RWPE2 (cell line): Measurements from ENCODE around the gene TM9SF4.

Source experiments
- ATAC-seq: fragments of 200-7000 bp; cut with Tn5 transposase; 3 replicates; pipeline ENCODE4 v1.9.1; 2021; ENCODE audit warnings: low read depth
- DNase-seq: peaks from one replicate; pipeline ENCODE4 v3.0.0-alpha.2; 2020; ENCODE audit warnings: low spot score
- H3K27ac ChIP-seq: fragments of 450-650 bp; 2 replicates; pipeline ENCODE4 v1.5.1; 2017; ENCODE audit warnings: mild to moderate bottlenecking; ENCODE audit not compliant: poor library complexity, severe bottlenecking
- H3K27me3 ChIP-seq: fragments of 250-450 bp; sonication (Bioruptor Pico); 2 replicates; pipeline ENCODE4 v1.5.1; 2021; ENCODE audit warnings: mild to moderate bottlenecking, moderate library complexity; ENCODE audit not compliant: insufficient read depth, poor library complexity, severe bottlenecking
- H3K36me3 ChIP-seq: fragments of 250-450 bp; sonication (Bioruptor Pico); 2 replicates; pipeline ENCODE4 v1.5.1; 2020; ENCODE audit warnings: low read depth, mild to moderate bottlenecking, moderate library complexity
- H3K4me1 ChIP-seq: fragments of 250-450 bp; sonication (Bioruptor Pico); 2 replicates; pipeline ENCODE4 v1.5.1; 2021; ENCODE audit warnings: mild to moderate bottlenecking, moderate library complexity; ENCODE audit not compliant: insufficient read depth, poor library complexity, severe bottlenecking
- H3K4me3 ChIP-seq: fragments of 250-450 bp; sonication (Bioruptor Pico); 2 replicates; pipeline ENCODE4 v1.5.1; 2021; ENCODE audit warnings: mild to moderate bottlenecking, moderate library complexity; ENCODE audit not compliant: severe bottlenecking
- H3K9me3 ChIP-seq: fragments of 250-450 bp; sonication (Bioruptor Pico); 2 replicates; pipeline ENCODE4 v1.5.1; 2021; ENCODE audit warnings: mild to moderate bottlenecking, moderate library complexity; ENCODE audit not compliant: severe bottlenecking
- CTCF ChIP-seq: fragments of 450-650 bp; IDR thresholded peaks from one replicate; pipeline ENCODE4 v1.5.1; 2017; ENCODE audit warnings: mild to moderate bottlenecking, moderate library complexity; ENCODE audit not compliant: poor library complexity, severe bottlenecking

TM9SF4 gene

GRCh38 chr20:32139947-32140346 is 30.4 kb downstream of the TM9SF4 start:
- peaks cover 97% of the 10 kb centered on the region for H3K36me3 ChIP-seq
- H3K4me3 ChIP-seq = no peak overlapping the region
- peak; percentile 39 for DNase-seq
- H3K27ac ChIP-seq = no peak overlapping the region
- ATAC-seq = no peak
- no peaks in the 10 kb centered on the region for H3K27me3 ChIP-seq
- TF ChIP-seq CTCF = no peak
- H3K4me1 ChIP-seq = no peaks in the 10 kb centered on the region
- no peaks in the 10 kb centered on the region for H3K9me3 ChIP-seq

DNA sequence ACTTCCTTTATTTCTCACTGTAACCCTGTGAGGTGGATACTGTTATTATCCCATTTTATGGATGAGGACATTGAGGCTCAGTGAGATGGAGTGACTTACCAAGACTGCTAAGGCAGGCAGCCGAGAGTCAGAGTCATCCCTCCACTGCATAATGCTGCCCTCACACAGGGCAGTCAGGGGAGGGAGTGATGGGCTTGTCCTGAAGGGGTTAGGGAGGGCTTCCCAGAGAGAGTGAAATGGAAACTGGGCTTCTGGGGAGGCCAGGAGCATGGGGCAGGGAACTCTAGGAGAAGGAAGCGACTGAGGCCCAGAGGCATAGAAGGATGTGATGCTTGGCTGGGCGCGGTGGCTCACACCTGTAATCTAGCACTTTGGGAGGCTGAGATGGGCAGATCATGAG is 31.1 kb downstream of the TM9SF4 start:
- Histone ChIP-seq H3K27me3 (no peaks in the 10 kb centered on the region), H3K36me3 (peaks cover 97% of the 10 kb centered on the region), H3K27ac (no peak overlapping the region), H3K4me1 (no peaks in the 10 kb centered on the region), H3K4me3 (no peak overlapping the region), H3K9me3 (no peaks in the 10 kb centered on the region)
- TF ChIP-seq CTCF = no peak
- DNase-seq (peak; percentile 61), ATAC-seq (no peak)

DNA sequence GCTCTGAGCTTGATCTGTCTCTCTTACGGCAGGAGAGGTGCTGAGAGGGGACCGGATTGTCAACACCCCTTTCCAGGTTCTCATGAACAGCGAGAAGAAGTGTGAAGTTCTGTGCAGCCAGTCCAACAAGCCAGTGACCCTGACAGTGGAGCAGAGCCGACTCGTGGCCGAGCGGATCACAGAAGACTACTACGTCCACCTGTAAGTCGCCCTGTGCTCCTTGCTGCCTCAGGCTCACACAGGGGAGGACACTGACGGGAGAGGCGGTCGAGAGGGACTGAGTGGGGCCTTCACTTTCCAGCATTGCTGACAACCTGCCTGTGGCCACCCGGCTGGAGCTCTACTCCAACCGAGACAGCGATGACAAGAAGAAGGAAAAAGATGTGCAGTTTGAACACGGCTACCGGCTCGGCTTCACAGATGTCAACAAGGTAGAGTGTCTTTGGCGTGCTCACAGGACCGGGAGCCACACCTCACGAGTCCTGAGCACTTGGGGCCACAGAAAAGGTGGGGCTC is 32.0 kb downstream of the TM9SF4 start:
- Histone ChIP-seq H3K27me3 (no peaks in the 10 kb centered on the region), H3K4me1 (no peaks in the 10 kb centered on the region), H3K4me3 (no peak overlapping the region), H3K9me3 (no peaks in the 10 kb centered on the region), H3K36me3 (peaks cover 97% of the 10 kb centered on the region), H3K27ac (no peak overlapping the region)
- TF ChIP-seq CTCF = no peak
- no peak for ATAC-seq
- DNase-seq = peak; percentile 81

GRCh38 chr20:32142088-32142487 is 32.6 kb downstream of the TM9SF4 start:
- Histone ChIP-seq H3K36me3 (peaks cover 96% of the 10 kb centered on the region), H3K27ac (no peak overlapping the region), H3K9me3 (no peaks in the 10 kb centered on the region), H3K4me3 (no peak overlapping the region), H3K27me3 (no peaks in the 10 kb centered on the region), H3K4me1 (no peaks in the 10 kb centered on the region)
- no peak for TF ChIP-seq CTCF
- ATAC-seq (no peak), DNase-seq (peak; percentile 31)

DNA sequence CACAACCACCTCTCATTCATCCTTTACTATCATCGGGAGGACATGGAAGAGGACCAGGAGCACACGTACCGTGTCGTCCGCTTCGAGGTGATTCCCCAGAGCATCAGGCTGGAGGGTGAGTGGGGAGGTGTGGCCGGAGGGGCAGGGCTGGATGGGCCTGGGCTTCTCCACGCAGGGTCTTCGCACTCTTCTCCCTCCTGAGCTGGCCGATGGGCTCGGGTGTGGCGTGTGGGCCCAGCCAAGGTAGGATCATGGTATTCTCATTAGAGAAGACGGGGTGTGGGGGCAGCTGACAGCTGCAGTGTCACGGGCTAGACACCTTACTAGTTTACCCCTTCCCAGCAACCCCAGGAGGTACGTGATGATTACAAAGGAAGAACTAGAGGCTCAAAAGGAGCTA is 33.5 kb downstream of the TM9SF4 start:
- Histone ChIP-seq H3K27ac (no peak overlapping the region), H3K4me1 (no peaks in the 10 kb centered on the region), H3K36me3 (peaks cover 96% of the 10 kb centered on the region), H3K27me3 (no peaks in the 10 kb centered on the region), H3K4me3 (no peak overlapping the region), H3K9me3 (no peaks in the 10 kb centered on the region)
- no peak for ATAC-seq
- peak; percentile 69 for DNase-seq
- no peak for TF ChIP-seq CTCF
